C4-2B (cell line): ENCODE results near the gene SWAP70.

Source experiments
- ZFX ChIP-seq: fragments of 450-650 bp; IDR thresholded peaks from 2 replicates; pipeline ENCODE4 v1.6.1; 2017
- TF ChIP-seq, protein P1 (sequence below): fragments of 450-650 bp; conservative IDR thresholded peaks from 2 replicates; pipeline ENCODE4 v1.5.1; 2017; ENCODE audit warnings: mild to moderate bottlenecking

DNA sequence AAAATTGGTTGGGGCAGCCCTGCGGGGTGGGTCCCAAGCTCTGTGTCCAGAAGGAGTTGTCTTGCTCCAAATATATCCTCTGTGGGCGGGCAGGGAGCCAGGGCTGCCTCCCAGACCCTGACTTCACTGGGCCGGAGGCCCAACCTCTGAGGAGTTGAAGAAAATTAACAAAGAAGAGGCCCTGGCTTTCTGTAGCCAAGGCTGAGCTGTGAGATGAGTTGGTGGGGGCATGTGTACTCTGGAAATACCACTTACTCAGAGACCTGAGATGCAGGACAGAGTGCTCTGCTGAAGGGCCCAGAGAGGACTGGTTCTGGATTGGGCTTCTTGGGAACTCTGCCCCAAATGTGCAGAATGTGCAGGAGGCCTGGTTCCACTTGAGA is 96.3 kb downstream of the SWAP70 start:
- TF ChIP-seq, protein P1, sequence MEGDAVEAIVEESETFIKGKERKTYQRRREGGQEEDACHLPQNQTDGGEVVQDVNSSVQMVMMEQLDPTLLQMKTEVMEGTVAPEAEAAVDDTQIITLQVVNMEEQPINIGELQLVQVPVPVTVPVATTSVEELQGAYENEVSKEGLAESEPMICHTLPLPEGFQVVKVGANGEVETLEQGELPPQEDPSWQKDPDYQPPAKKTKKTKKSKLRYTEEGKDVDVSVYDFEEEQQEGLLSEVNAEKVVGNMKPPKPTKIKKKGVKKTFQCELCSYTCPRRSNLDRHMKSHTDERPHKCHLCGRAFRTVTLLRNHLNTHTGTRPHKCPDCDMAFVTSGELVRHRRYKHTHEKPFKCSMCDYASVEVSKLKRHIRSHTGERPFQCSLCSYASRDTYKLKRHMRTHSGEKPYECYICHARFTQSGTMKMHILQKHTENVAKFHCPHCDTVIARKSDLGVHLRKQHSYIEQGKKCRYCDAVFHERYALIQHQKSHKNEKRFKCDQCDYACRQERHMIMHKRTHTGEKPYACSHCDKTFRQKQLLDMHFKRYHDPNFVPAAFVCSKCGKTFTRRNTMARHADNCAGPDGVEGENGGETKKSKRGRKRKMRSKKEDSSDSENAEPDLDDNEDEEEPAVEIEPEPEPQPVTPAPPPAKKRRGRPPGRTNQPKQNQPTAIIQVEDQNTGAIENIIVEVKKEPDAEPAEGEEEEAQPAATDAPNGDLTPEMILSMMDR, result no peak
- no peak for TF ChIP-seq ZFX
